Endothelial cell of umbilical vein (primary cell): ENCODE measurements around the gene HSD17B8. TPM values are rescaled to one million over a fixed set of nuclear protein-coding genes. Genes with fewer than 3 reads are reported as not detected.

ENCODE experiments used
- BruUV-seq: library from RNA; stranded (reverse); fragments of 400-500 nt; replicated peaks from 2 replicates; lab custom pipeline; 2021; lab: Mats Ljungman, UMichigan
- CTCF ChIA-PET: fragments of 300-600, 350-600 bp; sonication (Branson Sonifier 250); formaldehyde crosslinking; loops from one replicate; lab custom pipeline; 2021; ENCODE audit warnings: antibody characterized with exemption, inconsistent platforms; lab: Charles Lee
- POLR2A ChIA-PET: fragments of 300-600, 350-600 bp; sonication (Branson Sonifier 250); formaldehyde crosslinking; loops from one replicate; lab custom pipeline; 2021; ENCODE audit warnings: antibody characterized with exemption, inconsistent platforms; lab: Charles Lee
- DNase-seq: peaks from one replicate; pipeline ENCODE4 v3.0.0-alpha.2; 2011; ENCODE audit warnings: low read depth, low spot score
- FAIRE-seq: peaks from 2 replicates; lab custom pipeline; 2011; peaks lifted over from hg19 to GRCh38; lab: Jason Lieb, UNC
- H2AFZ ChIP-seq: 2 replicates; pipeline ENCODE4 v1.6.0; 2012; ENCODE audit warnings: low read depth, low read length, control low read depth, inconsistent platforms
- H3K27ac ChIP-seq: 2 replicates; pipeline ENCODE4 v1.5.1; 2011; ENCODE audit warnings: low read depth, mild to moderate bottlenecking, control low read depth, low read length, moderate library complexity; ENCODE audit not compliant: insufficient read depth
- H3K27me3 ChIP-seq, 2 experiments: 2 replicates each; pipeline versions ENCODE4 v1.6.0 to v1.6.1; 2011; ENCODE audit warnings: low read length in 2 of 2, mixed read lengths in 1 of 2; ENCODE audit not compliant: control insufficient read depth in 2 of 2, insufficient read depth in 2 of 2
- H3K36me3 ChIP-seq, 2 experiments: 2 replicates in 1 of 2; 3 replicates in 1 of 2; pipeline ENCODE4 v1.5.1; 2011; ENCODE audit warnings: low read length in 2 of 2, mild to moderate bottlenecking in 1 of 2, moderate library complexity in 1 of 2; ENCODE audit not compliant: control insufficient read depth in 2 of 2, insufficient read depth in 2 of 2; ENCODE audit errors: extremely low read depth in 1 of 2
- H3K4me1 ChIP-seq: 3 replicates; pipeline ENCODE4 v1.5.1; 2011; ENCODE audit warnings: mild to moderate bottlenecking, low read length; ENCODE audit not compliant: control insufficient read depth, insufficient read depth; ENCODE audit errors: extremely low read depth
- H3K4me2 ChIP-seq: 2 replicates; pipeline ENCODE4 v1.6.1; 2011; ENCODE audit warnings: low read length, control low read depth, mixed read lengths; ENCODE audit not compliant: insufficient read depth
- H3K4me3 ChIP-seq, 3 experiments: fragments of 200-600 bp in 1 of 3; sonication (generic), shearing (Covaris generic) in 1 of 3; replicated peaks in 1 of 3; 2 replicates each; pipeline ENCODE4 v1.5.1; 2011 to 2016; ENCODE audit warnings: control low read depth in 3 of 3, low read length in 3 of 3, mild to moderate bottlenecking in 2 of 3, inconsistent platforms in 1 of 3, low read depth in 1 of 3, moderate library complexity in 1 of 3; ENCODE audit not compliant: insufficient read depth in 1 of 3
- H3K79me2 ChIP-seq: 2 replicates; pipeline ENCODE4 v1.6.0; 2012; ENCODE audit warnings: low read length, inconsistent platforms; ENCODE audit not compliant: control insufficient read depth, insufficient read depth
- H3K9ac ChIP-seq: replicated peaks from 2 replicates; pipeline ENCODE3; 2011; ENCODE audit warnings: low read length, control low read depth; ENCODE audit not compliant: insufficient read depth; ENCODE audit errors: extremely low read depth
- H3K9me1 ChIP-seq: replicated peaks from 3 replicates; pipeline ENCODE4 v1.6.0; 2011; ENCODE audit warnings: mild to moderate bottlenecking, low read length; ENCODE audit not compliant: control insufficient read depth, insufficient read depth; ENCODE audit errors: extremely low read depth
- H3K9me3 ChIP-seq: replicated peaks from 2 replicates; pipeline ENCODE4 v1.5.1; 2012; ENCODE audit warnings: low read length, inconsistent platforms; ENCODE audit not compliant: control insufficient read depth, insufficient read depth
- H4K20me1 ChIP-seq: replicated peaks from 2 replicates; pipeline ENCODE3; 2011; ENCODE audit warnings: mild to moderate bottlenecking, low read length; ENCODE audit not compliant: control insufficient read depth, insufficient read depth; ENCODE audit errors: extremely low read depth
- EZH2 ChIP-seq: IDR thresholded peaks from 2 replicates; pipeline ENCODE4 v1.6.1; 2012; ENCODE audit warnings: borderline replicate concordance, low read depth, mild to moderate bottlenecking, moderate library complexity, low read length, inconsistent platforms; ENCODE audit not compliant: severe bottlenecking
- FOS ChIP-seq: IDR thresholded peaks from 2 replicates; pipeline ENCODE4 v1.6.1; 2011; ENCODE audit warnings: mild to moderate bottlenecking, low read length, moderate library complexity, borderline replicate concordance; ENCODE audit not compliant: insufficient read depth
- GATA2 ChIP-seq: IDR thresholded peaks from 2 replicates; pipeline ENCODE4 v1.7.0; 2011; ENCODE audit warnings: low read depth, mild to moderate bottlenecking, moderate library complexity, mixed read lengths, low read length; ENCODE audit not compliant: insufficient read length, insufficient read depth
- JUN ChIP-seq: IDR thresholded peaks from 2 replicates; pipeline ENCODE4 v1.6.1; 2011; ENCODE audit warnings: borderline replicate concordance, low read depth; ENCODE audit not compliant: insufficient read length, insufficient read depth
- POLR2A ChIP-seq: IDR thresholded peaks from 2 replicates; pipeline ENCODE4 v1.6.1; 2012; ENCODE audit warnings: low read depth, mild to moderate bottlenecking, control low read depth, low read length
- POLR2AphosphoS5 ChIP-seq: IDR thresholded peaks from 2 replicates; pipeline ENCODE4 v1.6.1; 2012; ENCODE audit warnings: low read depth, mild to moderate bottlenecking, control low read depth, low read length, moderate library complexity; ENCODE audit not compliant: insufficient read depth
- dilution Hi-C: fragments of 300-500 bp; cut with MboI; formaldehyde crosslinking; loops from one replicate; pipeline ENCODE4 v1.15.0; 2019; ENCODE audit warnings: low sequenced_read_pairs; ENCODE audit not compliant: extremely low pct_ligation_motif_present
- intact Hi-C: fragments of 100-400 bp; cut with micrococcal nuclease; formaldehyde crosslinking; loops from one replicate; pipeline ENCODE4 v1.10.0; 2022
- polyA plus RNA-seq, 4 experiments: library from polyadenylated mRNA; depleted of rRNA in 3 of 4; stranded (reverse) in 3 of 4; unstranded in 1 of 4; fragments of >200 nt; gene quantifications; 2 replicates each; pipeline versions ENCODE4 v1.2.1 to v1.2.3, GENCODE V29; 2011 to 2012; ENCODE audit warnings: missing spikeins in 1 of 4
- total RNA-seq: library from RNA; stranded (reverse); gene quantifications from 2 replicates; pipeline ENCODE4 v1.2.3, GENCODE V29; 2021
- TF ChIP-seq, protein P1 (sequence below), 2 donors: IDR thresholded peaks; 1 replicate in 1 of 2; 2 replicates in 1 of 2; pipeline ENCODE4 v1.5.1; 2011; ENCODE audit warnings: low read length in 2 of 2, mild to moderate bottlenecking in 2 of 2, moderate library complexity in 2 of 2, control low read depth in 1 of 2, inconsistent platforms in 1 of 2, low read depth in 1 of 2; ENCODE audit not compliant: insufficient read depth in 1 of 2; ENCODE audit errors: extremely low read depth in 1 of 2

HSD17B8 gene
- total and polyA plus RNA-seq, 2 donors (not counting 3 experiments of a cell fraction or from before 2014, with no cell fraction given), result 4.0 to 8.2 TPM

DNA sequence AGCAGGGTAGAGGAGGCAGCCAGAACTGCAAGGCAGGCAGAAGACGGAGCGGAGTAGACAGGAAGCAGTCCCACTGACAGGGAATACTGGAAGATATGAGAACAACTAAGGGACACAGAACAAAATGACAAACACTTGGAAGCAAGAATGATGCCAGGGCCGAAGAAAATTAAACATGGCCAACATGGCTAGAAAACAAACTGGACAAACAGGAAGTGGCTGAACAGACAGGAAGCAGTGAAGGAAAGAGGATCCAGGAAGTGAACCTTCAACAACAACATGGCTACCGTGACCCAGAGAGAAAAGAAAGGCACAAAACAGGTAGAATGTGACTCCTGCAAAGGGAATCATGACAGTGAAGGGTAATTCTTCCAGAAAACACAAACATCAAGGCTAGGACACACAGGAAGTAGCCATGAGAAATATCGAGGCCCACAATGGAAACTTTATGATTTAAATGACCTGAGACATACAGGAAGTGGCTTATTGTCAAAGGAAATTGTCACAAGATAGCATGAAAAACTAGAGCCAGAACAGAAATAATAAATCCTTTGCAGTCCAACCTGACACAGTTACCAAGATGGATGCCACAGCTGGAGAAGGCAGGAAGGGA, 21.3 kb upstream of the HSD17B8 start:
- dilution Hi-C loops (no loop called here), intact Hi-C loops (no loop called here)
- H3K27me3 ChIP-seq, result peaks cover 0 to 7% of the 10 kb centered on the region in 2 experiments
- no peak overlapping the region for H3K9ac ChIP-seq
- no peak for TF ChIP-seq JUN
- no peak for TF ChIP-seq FOS
- no peak for TF ChIP-seq GATA2
- no peak for TF ChIP-seq POLR2AphosphoS5
- TF ChIP-seq POLR2A, result no peak
- TF ChIP-seq, protein P1, sequence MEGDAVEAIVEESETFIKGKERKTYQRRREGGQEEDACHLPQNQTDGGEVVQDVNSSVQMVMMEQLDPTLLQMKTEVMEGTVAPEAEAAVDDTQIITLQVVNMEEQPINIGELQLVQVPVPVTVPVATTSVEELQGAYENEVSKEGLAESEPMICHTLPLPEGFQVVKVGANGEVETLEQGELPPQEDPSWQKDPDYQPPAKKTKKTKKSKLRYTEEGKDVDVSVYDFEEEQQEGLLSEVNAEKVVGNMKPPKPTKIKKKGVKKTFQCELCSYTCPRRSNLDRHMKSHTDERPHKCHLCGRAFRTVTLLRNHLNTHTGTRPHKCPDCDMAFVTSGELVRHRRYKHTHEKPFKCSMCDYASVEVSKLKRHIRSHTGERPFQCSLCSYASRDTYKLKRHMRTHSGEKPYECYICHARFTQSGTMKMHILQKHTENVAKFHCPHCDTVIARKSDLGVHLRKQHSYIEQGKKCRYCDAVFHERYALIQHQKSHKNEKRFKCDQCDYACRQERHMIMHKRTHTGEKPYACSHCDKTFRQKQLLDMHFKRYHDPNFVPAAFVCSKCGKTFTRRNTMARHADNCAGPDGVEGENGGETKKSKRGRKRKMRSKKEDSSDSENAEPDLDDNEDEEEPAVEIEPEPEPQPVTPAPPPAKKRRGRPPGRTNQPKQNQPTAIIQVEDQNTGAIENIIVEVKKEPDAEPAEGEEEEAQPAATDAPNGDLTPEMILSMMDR (IDR thresholded peaks at IDR 0.05; ENCODE audit: extremely low read depth in 1 of 2, insufficient read depth in 1 of 2, low read depth in 1 of 2, low read length in 2 of 2), result no peak
- TF ChIP-seq EZH2, result no peak
- ChIA-PET CTCF (no interaction called here), POLR2A (interaction anchor here (0.6 kb wide), 1 partner anchor 117 kb away, joined by 4 read pairs; no protein-coding TSS in a partner anchor)
- no TSS peak for BruUV-seq
- no peak overlapping the region for H3K27ac ChIP-seq
- H3K79me2 ChIP-seq, result no peaks in the 10 kb centered on the region
- H3K4me1 ChIP-seq, result peaks cover 7% of the 10 kb centered on the region
- H3K4me2 ChIP-seq, result no peak overlapping the region
- no peak overlapping the region for H3K4me3 ChIP-seq
- DNase-seq, result no peak
- peak overlapping the region; percentile 98 for H2AFZ ChIP-seq
- H3K9me3 ChIP-seq, result no peaks in the 10 kb centered on the region
- peak; percentile 43 for FAIRE-seq
- H3K9me1 ChIP-seq, result no peaks in the 10 kb centered on the region
- H3K36me3 ChIP-seq, result no peaks in the 10 kb centered on the region
- no peaks in the 10 kb centered on the region for H4K20me1 ChIP-seq
